C4-2B (cell line): ENCODE data around the gene REC114.
"Not testable (repeated sequence)": the region's sequence is repeated elsewhere in the genome, so short reads cannot be mapped to it uniquely, and the experiment has no call there.

Source experiments
- H3K27ac ChIP-seq: fragments of 450-650 bp; 2 replicates; pipeline ENCODE4 v1.5.1; 2017
- CTCF ChIP-seq: fragments of 450-650 bp; conservative IDR thresholded peaks from 2 replicates; pipeline ENCODE4 v1.5.1; 2017; ENCODE audit warnings: mild to moderate bottlenecking
- ZFX ChIP-seq: fragments of 450-650 bp; IDR thresholded peaks from 2 replicates; pipeline ENCODE4 v1.6.1; 2017

REC114 gene

GRCh38 chr15:73538123-73538522 lies 95.2 kb downstream of the REC114 start:
- TF ChIP-seq CTCF (no peak), ZFX (no peak)
- no peak overlapping the region for H3K27ac ChIP-seq

- H3K27ac ChIP-seq, result no peak overlapping the region
- TF ChIP-seq ZFX, result no peak
- TF ChIP-seq CTCF, result no peak
These were observed 95.7 kb downstream of the REC114 start for GRCh38 chr15:73538563-73539211.

GRCh38 chr15:73539212-73540128 lies 96.5 kb downstream of the REC114 start:
- no peak overlapping the region for H3K27ac ChIP-seq
- TF ChIP-seq ZFX (no peak), CTCF (peak; percentile 23)

- TF ChIP-seq CTCF (0 out of 2 replicates have a peak, but pooled peaks have one; percentile 8), ZFX (no peak)
- H3K27ac ChIP-seq, result no peak overlapping the region
These were observed 97.2 kb downstream of the REC114 start for GRCh38 chr15:73540161-73540560.

- TF ChIP-seq ZFX, result no peak
- TF ChIP-seq CTCF, result no peak
- no peak overlapping the region for H3K27ac ChIP-seq
These were observed 98.5 kb downstream of the REC114 start for GRCh38 chr15:73541479-73541878.

GRCh38 chr15:73548925-73549324 lies 106.0 kb downstream of the REC114 start:
- not testable (repeated sequence) for H3K27ac ChIP-seq

GRCh38 chr15:73550190-73550589 lies 107.2 kb downstream of the REC114 start:
- H3K27ac ChIP-seq, result no peak overlapping the region
- no peak for TF ChIP-seq ZFX
- no peak for TF ChIP-seq CTCF

- TF ChIP-seq ZFX (no peak), CTCF (no peak)
- H3K27ac ChIP-seq, result no peak overlapping the region
These were observed 112.1 kb downstream of the REC114 start for GRCh38 chr15:73555080-73555479.
